ENCODE results near the gene FOXC2. TPM values are rescaled to one million over a fixed set of nuclear protein-coding genes. Genes with fewer than 3 reads are reported as not detected.

Gene FOXC2
- total and polyA plus RNA-seq, 4 experiments from 2014 or later = not detected

DNA sequence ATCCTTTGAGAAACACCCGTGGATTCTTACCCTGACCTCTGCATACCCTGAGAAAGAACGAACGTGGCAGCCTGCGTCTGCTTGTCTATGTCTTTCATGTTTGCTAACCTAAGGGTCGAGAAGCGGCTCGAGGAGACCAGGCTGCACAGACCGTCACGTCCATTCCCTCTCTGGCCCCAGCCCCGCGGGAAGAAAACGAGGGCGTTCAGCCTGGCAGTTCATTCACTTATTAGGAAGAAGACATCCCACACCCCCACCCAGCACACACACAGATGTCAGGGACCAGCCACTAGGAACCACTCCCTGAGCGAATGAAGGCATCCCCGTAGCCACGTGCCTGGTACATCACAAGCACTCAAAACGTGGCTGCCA, 10.9 kb upstream of the FOXC2 start:
- H3K27me3 ChIP-seq (ENCODE audit: insufficient read depth, low read length) = no peaks in the 10 kb centered on the region
- Mint-ChIP-seq H3K27ac (peak overlapping the region; percentile 95 to 99 (median 98)), H3K4me3 (peak overlapping the region; percentile 83 to 96 (median 93)), H3K4me1 (peaks cover 14 to 38% (median 23%) of the 10 kb centered on the region in 4 donors), H3K27me3 (peaks cover 2 to 4% of the 10 kb centered on the region in 2 donors), H3K9me3 (peaks cover 0 to 2% (median 0%) of the 10 kb centered on the region in 8 donors), H3K36me3 (peaks cover 5 to 19% of the 10 kb centered on the region in 2 donors)
- DNase-seq = no peak
- H3K36me3 ChIP-seq (ENCODE audit: insufficient read depth, low read length) = peaks cover 4% of the 10 kb centered on the region
- peak overlapping the region; percentile 87 for H3K27ac ChIP-seq (ENCODE audit: low read depth, low read length)
- no peaks in the 10 kb centered on the region for H3K9me3 ChIP-seq (ENCODE audit: control insufficient read depth in 1 of 2, low read length in 2 of 2)
- ChIA-PET CTCF (ENCODE audit: partially characterized antibody) (interaction anchor here (1.6 kb wide), 1 partner anchor 9 kb away, joined by 5 read pairs; no protein-coding TSS in a partner anchor), POLR2A (ENCODE audit: partially characterized antibody) (interaction anchor here (0.9 to 1.3 kb wide), 2 partner anchors 9 to 839 kb away, joined by 3 to 6 read pairs; no protein-coding TSS in a partner anchor)
- peaks cover 14% of the 10 kb centered on the region for H3K4me1 ChIP-seq (ENCODE audit: insufficient read depth, low read length)
- intact Hi-C loops (cut with micrococcal nuclease) = no loop called here
- H3K4me3 ChIP-seq (ENCODE audit: low read length in 2 of 2) = peak overlapping the region; percentile 53 to 87

GRCh38 chr16:86556576-86556975, 10.1 kb upstream of the FOXC2 start:
- H3K27ac ChIP-seq (ENCODE audit: low read depth, low read length) = no peak overlapping the region
- peaks cover 14 to 38% (median 23%) of the 10 kb centered on the region in 4 donors for H3K4me1 Mint-ChIP-seq
- ChIA-PET POLR2A (ENCODE audit: partially characterized antibody) (interaction anchor here (0.5 kb wide), 1 partner anchor 801 kb away, joined by 3 read pairs; no protein-coding TSS in a partner anchor), CTCF (ENCODE audit: partially characterized antibody) (no interaction called here)
- peaks cover 14% of the 10 kb centered on the region for H3K4me1 ChIP-seq (ENCODE audit: insufficient read depth, low read length)
- peaks cover 4% of the 10 kb centered on the region for H3K36me3 ChIP-seq (ENCODE audit: insufficient read depth, low read length)
- H3K36me3 Mint-ChIP-seq = peaks cover 5 to 17% of the 10 kb centered on the region in 2 donors
- intact Hi-C loops (cut with micrococcal nuclease) = no loop called here
- H3K4me3 ChIP-seq (ENCODE audit: low read length in 2 of 2) = no peak overlapping the region
- H3K9me3 Mint-ChIP-seq = peaks cover 0 to 2% (median 0%) of the 10 kb centered on the region in 8 donors
- H3K27ac Mint-ChIP-seq = peak overlapping the region in 2 of 7 donors; percentile 97 to 98
- H3K9me3 ChIP-seq (ENCODE audit: control insufficient read depth in 1 of 2, low read length in 2 of 2) = no peaks in the 10 kb centered on the region
- peak overlapping the region in 5 of 8 donors; percentile 23 to 96 (median 52) for H3K4me3 Mint-ChIP-seq
- no peak for DNase-seq
- peaks cover 7 to 10% of the 10 kb centered on the region in 2 donors for H3K27me3 Mint-ChIP-seq
- H3K27me3 ChIP-seq (ENCODE audit: insufficient read depth, low read length) = no peaks in the 10 kb centered on the region

DNA sequence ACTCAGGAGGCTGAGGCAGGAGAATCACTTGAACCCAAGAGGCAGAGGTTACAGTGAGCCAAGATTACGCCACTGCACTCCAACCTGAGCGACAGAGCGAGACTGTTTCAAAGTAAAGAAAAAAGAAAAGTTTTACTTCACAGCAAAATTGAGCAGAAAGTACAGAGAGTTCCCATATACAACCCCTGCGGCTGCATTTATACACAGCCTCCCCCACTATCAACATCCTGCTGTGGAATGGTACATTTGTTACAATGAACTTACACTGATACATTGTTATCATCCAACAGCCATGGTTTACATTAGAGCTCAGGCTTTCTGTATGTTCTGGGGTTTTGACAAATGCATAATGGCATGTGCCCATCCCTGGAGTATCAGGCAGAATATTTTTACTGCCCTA, 9.0 kb upstream of the FOXC2 start:
- peaks cover 1 to 14% of the 10 kb centered on the region in 2 donors for H3K36me3 Mint-ChIP-seq
- Histone ChIP-seq H3K27me3 (ENCODE audit: insufficient read depth, low read length) (no peaks in the 10 kb centered on the region), H3K36me3 (ENCODE audit: insufficient read depth, low read length) (no peaks in the 10 kb centered on the region), H3K9me3 (ENCODE audit: control insufficient read depth in 1 of 2, low read length in 2 of 2) (no peaks in the 10 kb centered on the region), H3K4me3 (ENCODE audit: low read length in 2 of 2) (no peak overlapping the region), H3K4me1 (ENCODE audit: insufficient read depth, low read length) (peaks cover 14% of the 10 kb centered on the region), H3K27ac (ENCODE audit: low read depth, low read length) (no peak overlapping the region)
- intact Hi-C loops (cut with micrococcal nuclease) = no loop called here
- peaks cover 11 to 18% of the 10 kb centered on the region in 2 donors for H3K27me3 Mint-ChIP-seq
- ChIA-PET POLR2A (ENCODE audit: partially characterized antibody) (no interaction called here), CTCF (ENCODE audit: partially characterized antibody) (no interaction called here)
- no peak for DNase-seq
- H3K4me1 Mint-ChIP-seq = peaks cover 12 to 31% (median 19%) of the 10 kb centered on the region in 4 donors
- H3K4me3 Mint-ChIP-seq = peak overlapping the region in 1 of 8 donors; percentile 44
- no peak overlapping the region for H3K27ac Mint-ChIP-seq
- peaks cover 0 to 2% (median 0%) of the 10 kb centered on the region in 8 donors for H3K9me3 Mint-ChIP-seq

- Histone ChIP-seq H3K9me3 (ENCODE audit: control insufficient read depth in 1 of 2, low read length in 2 of 2) (no peaks in the 10 kb centered on the region), H3K4me1 (ENCODE audit: insufficient read depth, low read length) (peaks cover 17% of the 10 kb centered on the region), H3K4me3 (ENCODE audit: low read length in 2 of 2) (no peak overlapping the region), H3K27me3 (ENCODE audit: insufficient read depth, low read length) (no peaks in the 10 kb centered on the region), H3K27ac (ENCODE audit: low read depth, low read length) (no peak overlapping the region), H3K36me3 (ENCODE audit: insufficient read depth, low read length) (no peaks in the 10 kb centered on the region)
- H3K4me1 Mint-ChIP-seq = peaks cover 11 to 29% (median 20%) of the 10 kb centered on the region in 4 donors
- peaks cover 0 to 2% (median 0%) of the 10 kb centered on the region in 8 donors for H3K9me3 Mint-ChIP-seq
- H3K27me3 Mint-ChIP-seq = peaks cover 11 to 21% of the 10 kb centered on the region in 2 donors
- H3K36me3 Mint-ChIP-seq = peaks cover 0 to 11% of the 10 kb centered on the region in 2 donors
- ChIA-PET POLR2A (ENCODE audit: partially characterized antibody) (interaction anchor here (0.6 kb wide), 1 partner anchor 758 kb away, joined by 3 read pairs; the partner anchor contains the start of gene C16orf95), CTCF (ENCODE audit: partially characterized antibody) (no interaction called here)
- no peak for DNase-seq
- no peak overlapping the region for H3K27ac Mint-ChIP-seq
- intact Hi-C loops (cut with micrococcal nuclease) = no loop called here
- H3K4me3 Mint-ChIP-seq = no peak overlapping the region
Measured at GRCh38 chr16:86558355-86559193, 8.1 kb upstream of the FOXC2 start.

DNA sequence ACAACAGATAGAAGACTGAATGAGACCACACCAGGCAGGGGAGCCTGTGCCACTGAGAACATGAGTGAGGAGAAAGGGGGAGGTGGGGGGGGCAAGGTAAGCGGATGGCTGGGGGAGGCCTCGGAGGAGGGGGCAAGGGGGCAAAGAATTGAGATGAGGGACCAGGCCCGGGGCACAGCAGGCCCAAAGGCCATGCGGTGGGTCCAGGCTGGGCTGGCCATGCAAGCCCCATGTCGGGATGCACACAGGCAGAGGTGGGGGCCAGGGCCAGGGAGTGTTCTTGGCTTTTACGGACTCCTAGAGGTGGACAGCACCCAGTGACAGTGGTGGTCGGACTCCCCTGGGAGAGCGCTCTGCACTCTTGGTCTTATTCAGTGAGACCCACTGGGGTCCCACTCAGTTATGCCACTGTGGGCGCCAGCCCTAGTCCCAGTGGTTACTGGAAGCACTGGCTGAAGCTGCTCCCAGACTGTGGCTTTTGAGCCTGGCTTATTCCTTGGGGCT, 6.8 kb upstream of the FOXC2 start:
- DNase-seq = no peak
- intact Hi-C loops (cut with micrococcal nuclease) = loop anchor here (5.0 kb wide), 3 partner anchors 502 to 737 kb away; no protein-coding TSS in a partner anchor
- peaks cover 0 to 4% of the 10 kb centered on the region in 2 donors for H3K36me3 Mint-ChIP-seq
- H3K9me3 ChIP-seq (ENCODE audit: control insufficient read depth in 1 of 2, low read length in 2 of 2) = no peaks in the 10 kb centered on the region
- H3K4me3 Mint-ChIP-seq = no peak overlapping the region
- H3K27ac ChIP-seq (ENCODE audit: low read depth, low read length) = no peak overlapping the region
- peaks cover 19% of the 10 kb centered on the region for H3K4me1 ChIP-seq (ENCODE audit: insufficient read depth, low read length)
- no peak overlapping the region for H3K4me3 ChIP-seq (ENCODE audit: low read length in 2 of 2)
- ChIA-PET POLR2A (ENCODE audit: partially characterized antibody) (no interaction called here), CTCF (ENCODE audit: partially characterized antibody) (no interaction called here)
- peaks cover 10% of the 10 kb centered on the region for H3K27me3 ChIP-seq (ENCODE audit: insufficient read depth, low read length)
- peaks cover 0 to 2% (median 0%) of the 10 kb centered on the region in 8 donors for H3K9me3 Mint-ChIP-seq
- peaks cover 21 to 32% of the 10 kb centered on the region in 2 donors for H3K27me3 Mint-ChIP-seq
- H3K4me1 Mint-ChIP-seq = peaks cover 9 to 30% (median 22%) of the 10 kb centered on the region in 4 donors
- H3K27ac Mint-ChIP-seq = no peak overlapping the region
- no peaks in the 10 kb centered on the region for H3K36me3 ChIP-seq (ENCODE audit: insufficient read depth, low read length)

DNA sequence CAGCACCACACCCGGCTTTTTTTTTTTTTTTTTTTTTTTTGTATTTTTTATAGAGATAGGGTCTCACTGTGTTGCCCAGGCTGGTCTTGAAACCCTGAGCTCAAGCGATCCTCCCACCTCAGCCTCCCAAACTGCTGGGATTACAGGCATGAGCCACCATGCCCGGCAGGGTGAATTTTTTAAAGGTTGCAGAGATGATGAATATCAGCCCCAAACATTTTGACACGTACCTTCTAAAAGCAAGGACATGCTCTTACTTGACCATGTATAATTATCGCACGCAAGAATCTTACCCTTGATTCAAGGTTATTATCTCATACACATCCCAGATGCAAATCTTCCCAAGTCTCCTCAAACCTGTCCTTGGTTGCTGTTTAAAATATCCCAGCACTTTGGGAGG, 4.3 kb upstream of the FOXC2 start:
- Mint-ChIP-seq H3K4me3 (no peak overlapping the region), H3K36me3 (no peaks in the 10 kb centered on the region), H3K4me1 (peaks cover 8 to 28% (median 21%) of the 10 kb centered on the region in 4 donors), H3K27me3 (peaks cover 31 to 48% of the 10 kb centered on the region in 2 donors), H3K27ac (no peak overlapping the region), H3K9me3 (no peaks in the 10 kb centered on the region)
- ChIA-PET POLR2A (ENCODE audit: partially characterized antibody) (no interaction called here), CTCF (ENCODE audit: partially characterized antibody) (interaction anchor here (0.7 to 1.4 kb wide), 2 partner anchors 311 to 1206 kb away, joined by 3 read pairs; no protein-coding TSS in a partner anchor)
- intact Hi-C loops (cut with micrococcal nuclease) = loop anchor here (5.0 kb wide), 3 partner anchors 500 to 735 kb away; no protein-coding TSS in a partner anchor
- peaks cover 23% of the 10 kb centered on the region for H3K27me3 ChIP-seq (ENCODE audit: insufficient read depth, low read length)
- H3K27ac ChIP-seq (ENCODE audit: low read depth, low read length) = no peak overlapping the region
- no peak overlapping the region for H3K4me3 ChIP-seq (ENCODE audit: low read length in 2 of 2)
- no peak for DNase-seq
- no peaks in the 10 kb centered on the region for H3K36me3 ChIP-seq (ENCODE audit: insufficient read depth, low read length)
- no peaks in the 10 kb centered on the region for H3K9me3 ChIP-seq (ENCODE audit: control insufficient read depth in 1 of 2, low read length in 2 of 2)
- peaks cover 18% of the 10 kb centered on the region for H3K4me1 ChIP-seq (ENCODE audit: insufficient read depth, low read length)

All from CD4-positive, alpha-beta memory T cell (primary cell).